OCI-LY3 (cell line): ENCODE results near the gene PPP2R2C.

Experiments
- EZH2phosphoT487 ChIP-seq: fragments of 200-600 bp; shearing (Covaris generic); IDR thresholded peaks from 2 replicates; pipeline ENCODE4 v1.6.1; 2018; ENCODE audit warnings: antibody characterized with exemption, mixed run types, low read depth
- TF ChIP-seq, protein P1 (sequence below): fragments of 200-600, 300-600 bp; sonication (generic); IDR thresholded peaks from 2 replicates; pipeline ENCODE4 v1.5.1; 2014; ENCODE audit warnings: antibody characterized with exemption, low read length, low read depth

DNA sequence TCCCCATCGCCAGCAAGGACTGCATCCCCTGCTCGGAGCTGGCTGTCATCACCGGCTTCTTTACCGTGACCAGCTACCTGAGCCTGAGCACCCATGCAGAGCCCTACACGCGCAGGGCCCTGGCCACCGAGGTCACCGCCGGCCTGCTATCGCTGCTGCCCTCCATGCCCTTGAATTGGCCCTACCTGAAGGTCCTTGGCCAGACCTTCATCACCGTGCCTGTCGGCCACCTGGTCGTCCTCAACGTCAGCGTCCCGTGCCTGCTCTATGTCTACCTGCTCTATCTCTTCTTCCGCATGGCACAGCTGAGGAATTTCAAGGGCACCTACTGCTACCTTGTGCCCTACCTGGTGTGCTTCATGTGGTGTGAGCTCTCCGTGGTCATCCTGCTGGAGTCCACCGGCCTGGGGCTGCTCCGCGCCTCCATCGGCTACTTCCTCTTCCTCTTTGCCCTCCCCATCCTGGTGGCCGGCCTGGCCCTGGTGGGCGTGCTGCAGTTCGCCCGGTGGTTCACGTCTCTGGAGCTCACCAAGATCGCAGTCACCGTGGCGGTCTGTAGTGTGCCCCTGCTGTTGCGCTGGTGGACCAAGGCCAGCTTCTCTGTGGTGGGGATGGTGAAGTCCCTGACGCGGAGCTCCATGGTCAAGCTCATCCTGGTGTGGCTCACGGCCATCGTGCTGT is 171.2 kb downstream of the PPP2R2C start:
- TF ChIP-seq, protein P1, sequence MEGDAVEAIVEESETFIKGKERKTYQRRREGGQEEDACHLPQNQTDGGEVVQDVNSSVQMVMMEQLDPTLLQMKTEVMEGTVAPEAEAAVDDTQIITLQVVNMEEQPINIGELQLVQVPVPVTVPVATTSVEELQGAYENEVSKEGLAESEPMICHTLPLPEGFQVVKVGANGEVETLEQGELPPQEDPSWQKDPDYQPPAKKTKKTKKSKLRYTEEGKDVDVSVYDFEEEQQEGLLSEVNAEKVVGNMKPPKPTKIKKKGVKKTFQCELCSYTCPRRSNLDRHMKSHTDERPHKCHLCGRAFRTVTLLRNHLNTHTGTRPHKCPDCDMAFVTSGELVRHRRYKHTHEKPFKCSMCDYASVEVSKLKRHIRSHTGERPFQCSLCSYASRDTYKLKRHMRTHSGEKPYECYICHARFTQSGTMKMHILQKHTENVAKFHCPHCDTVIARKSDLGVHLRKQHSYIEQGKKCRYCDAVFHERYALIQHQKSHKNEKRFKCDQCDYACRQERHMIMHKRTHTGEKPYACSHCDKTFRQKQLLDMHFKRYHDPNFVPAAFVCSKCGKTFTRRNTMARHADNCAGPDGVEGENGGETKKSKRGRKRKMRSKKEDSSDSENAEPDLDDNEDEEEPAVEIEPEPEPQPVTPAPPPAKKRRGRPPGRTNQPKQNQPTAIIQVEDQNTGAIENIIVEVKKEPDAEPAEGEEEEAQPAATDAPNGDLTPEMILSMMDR: no peak
- no peak for TF ChIP-seq EZH2phosphoT487
